Left kidney (tissue), 1 donor: Measurements from ENCODE around the gene GZMM. TPM values are rescaled to one million over a fixed set of nuclear protein-coding genes. Genes with fewer than 3 reads are reported as not detected.

Experiments
- polyA plus RNA-seq: library from polyadenylated mRNA; unstranded; fragments of 120-200 nt; gene quantifications from one replicate; pipeline ENCODE4 v1.2.1, GENCODE V29; 2013; ENCODE audit not compliant: insufficient read length

The GZMM gene
- polyA plus RNA-seq, 1 donor, result 0.15 TPM

Other genes with a start within 250 kb of the GZMM start
- gene MIER2, start 199.3 kb upstream of the GZMM start, polyA plus RNA-seq, result 22.7 TPM
- 1.5 TPM for gene C2CD4C, start 134.9 kb upstream of the GZMM start, polyA plus RNA-seq
- 27.7 TPM for gene SHC2, start 83.0 kb upstream of the GZMM start, polyA plus RNA-seq
- 1.8 TPM for gene MADCAM1, start 47.6 kb upstream of the GZMM start, polyA plus RNA-seq
- 5.9 TPM for gene TPGS1, start 36.6 kb upstream of the GZMM start, polyA plus RNA-seq
- gene CDC34, start 12.3 kb upstream of the GZMM start, polyA plus RNA-seq, result 46.2 TPM
- gene BSG, start 28.5 kb downstream of the GZMM start, polyA plus RNA-seq, result 366 TPM
- gene HCN2, start 45.8 kb downstream of the GZMM start, polyA plus RNA-seq, result 0.32 TPM
- 75.8 TPM for gene POLRMT, start 89.5 kb downstream of the GZMM start, polyA plus RNA-seq
- 0.60 TPM for gene FGF22, start 95.8 kb downstream of the GZMM start, polyA plus RNA-seq
- gene RNF126, start 119.2 kb downstream of the GZMM start, polyA plus RNA-seq, result 21.5 TPM
- 15.2 TPM for gene FSTL3, start 132.3 kb downstream of the GZMM start, polyA plus RNA-seq
- 0.18 TPM for gene PRSS57, start 151.4 kb downstream of the GZMM start, polyA plus RNA-seq
- gene PALM, start 164.9 kb downstream of the GZMM start, polyA plus RNA-seq, result 73.4 TPM
- 7.0 TPM for gene MISP, start 207.1 kb downstream of the GZMM start, polyA plus RNA-seq